Measurements from ENCODE around the gene DCLK2.

DCLK2 gene
- 1.7 to 17.4 (median 11.1) reads per million in 18 experiments for total RNA-seq

DNA sequence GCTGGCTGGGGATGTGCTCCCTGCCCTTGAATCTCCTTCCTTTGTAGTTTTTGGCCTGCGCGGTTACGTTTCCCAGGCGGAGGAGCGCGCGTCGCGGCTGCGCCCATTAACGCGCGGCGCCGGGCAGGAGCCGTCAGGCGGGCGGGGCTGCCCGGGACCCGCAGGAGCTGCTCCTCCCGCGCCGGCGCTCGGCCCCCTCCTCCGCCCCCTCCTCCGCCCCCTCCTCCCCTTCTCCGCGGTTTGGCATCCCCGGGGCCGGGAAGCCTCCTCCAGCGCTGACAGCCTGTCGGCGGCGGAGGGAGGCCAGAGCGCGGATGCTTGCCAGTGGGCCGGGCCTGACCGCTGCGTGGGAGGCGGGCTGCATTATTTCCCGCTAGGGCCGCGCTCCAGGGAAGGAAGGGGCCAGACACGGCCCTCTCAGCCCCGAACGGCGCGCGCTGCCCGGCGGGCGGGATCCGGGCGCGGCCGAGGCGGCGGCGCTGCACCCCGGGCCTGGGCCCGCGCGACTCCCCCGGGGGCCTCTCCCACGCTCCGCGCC, at the start of gene DCLK2:
Gene DCLK2 (plus strand): TSS at position 405 of the 538 bp plus-strand sequence. CDS start 583 bp downstream, outside the sequence.
- peak; percentile 71 to 82 for DNase-seq

DNA sequence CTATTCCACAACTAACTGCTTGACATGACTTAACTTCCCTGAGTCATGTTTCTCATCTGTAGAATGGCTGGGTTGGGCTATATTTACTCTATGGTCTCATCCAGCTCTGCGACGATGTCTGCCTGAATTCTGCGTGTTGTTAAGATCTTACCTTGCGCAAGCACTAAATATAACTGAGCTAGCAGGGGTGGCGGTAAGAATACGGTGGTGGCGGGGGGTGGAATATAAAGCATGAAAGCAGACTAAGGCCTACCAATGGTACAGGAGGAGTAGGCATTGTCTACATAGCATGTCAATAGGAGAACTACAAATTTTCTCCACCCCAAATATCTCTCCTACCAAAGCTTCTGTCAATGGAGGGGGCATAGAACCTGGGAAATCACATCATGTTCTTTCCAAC, 45.7 kb upstream of the DCLK2 start:
- DNase-seq, result no peak

DNA sequence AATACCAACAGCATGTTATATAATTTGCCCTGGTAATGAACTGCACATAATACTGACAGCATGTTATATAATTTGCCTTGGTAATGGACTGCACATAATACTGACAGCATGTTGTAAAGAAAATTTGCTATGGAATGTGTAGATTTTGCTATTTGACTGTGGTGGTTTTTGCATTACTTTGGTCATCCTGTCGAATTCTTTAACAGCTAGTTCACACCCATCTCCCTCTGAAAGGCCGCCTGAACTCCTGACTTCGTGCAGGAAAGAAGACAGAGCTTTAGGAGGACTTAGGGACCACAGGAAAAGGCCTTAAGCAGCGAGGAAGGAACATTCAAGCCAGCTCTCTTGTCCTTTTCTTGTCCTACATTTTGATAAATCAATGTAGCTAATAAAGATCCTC, 45.2 kb upstream of the DCLK2 start:
- no peak for DNase-seq

DNA sequence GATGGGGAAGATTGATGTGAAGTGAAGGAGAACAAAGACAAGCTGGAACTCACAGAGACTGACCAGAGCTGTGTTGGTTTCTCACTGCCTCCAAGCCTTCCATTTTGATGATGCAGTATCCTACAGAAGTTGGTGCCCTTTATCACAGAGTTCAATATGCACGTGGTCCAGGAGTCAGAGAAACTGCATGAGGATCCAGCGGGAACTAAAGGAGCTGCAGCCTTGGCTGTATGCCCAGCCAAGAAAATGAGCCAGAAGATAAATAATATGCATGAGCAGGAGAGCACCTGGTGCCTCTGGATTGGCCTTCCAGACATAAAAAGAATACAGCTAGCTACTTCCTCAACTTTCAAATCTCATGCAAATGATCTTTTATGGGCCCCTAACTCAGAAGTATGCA, 44.3 kb upstream of the DCLK2 start:
- no peak for DNase-seq

DNA sequence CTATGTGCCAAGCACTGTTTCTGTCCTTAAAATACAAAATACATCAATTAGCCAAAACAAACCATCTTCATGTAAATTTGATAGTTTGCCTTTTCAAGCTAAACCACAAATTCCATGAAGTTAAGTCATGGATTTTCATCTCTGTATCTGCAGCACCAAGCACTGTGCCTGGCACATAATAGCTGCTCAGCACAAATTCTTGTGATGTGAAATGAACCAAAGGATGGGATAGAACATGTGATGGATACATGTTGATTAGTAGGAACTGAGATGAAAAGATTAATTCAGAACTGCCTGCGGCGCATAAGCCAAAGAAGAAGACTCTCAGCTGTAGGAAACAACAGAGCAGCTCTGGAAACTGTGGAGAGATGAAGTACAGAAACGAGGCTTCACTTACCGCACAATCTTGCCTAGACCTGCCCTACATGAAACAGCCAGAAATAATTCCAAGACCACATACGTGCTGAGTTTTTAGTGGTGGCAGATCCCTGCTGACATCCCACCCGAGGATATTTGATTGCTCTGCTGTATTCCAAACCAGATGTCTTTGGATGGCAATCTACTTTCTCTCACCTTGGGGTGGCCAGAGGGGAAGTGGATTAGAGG, 40.9 kb upstream of the DCLK2 start:
- no peak for DNase-seq

DNA sequence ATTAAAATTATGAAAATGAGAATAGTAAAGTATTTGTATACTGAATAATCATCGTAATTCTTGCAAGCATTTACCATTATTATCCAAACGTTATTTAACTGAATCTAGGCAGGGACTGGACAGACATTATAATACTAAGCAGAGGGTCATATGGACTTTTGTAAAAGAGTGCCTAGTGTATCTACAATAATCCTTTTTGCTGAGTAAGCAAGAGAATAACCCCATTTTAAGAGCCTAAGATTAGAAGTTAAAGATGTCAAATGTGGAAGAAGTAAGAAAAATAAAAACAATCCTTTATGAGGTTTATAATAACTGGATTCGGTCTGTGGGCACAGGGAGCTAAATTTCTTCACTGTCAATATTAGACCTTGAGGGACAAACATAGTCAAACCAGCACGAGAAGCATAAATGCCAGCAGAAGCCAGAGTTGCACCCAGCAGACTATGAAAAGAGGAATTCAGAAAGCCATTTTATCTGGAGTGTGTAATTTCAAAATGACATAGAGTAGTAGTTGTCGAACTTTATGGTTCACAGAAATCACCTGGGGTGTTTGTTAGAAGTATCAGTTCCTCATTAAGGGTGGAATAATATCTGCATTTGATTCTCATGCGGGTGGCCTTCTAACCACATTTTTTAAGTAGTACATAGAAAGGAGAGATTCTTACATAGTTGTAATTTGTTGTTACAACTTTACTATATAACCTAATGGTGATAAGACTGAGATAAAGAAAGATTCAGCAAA, 39.7 kb upstream of the DCLK2 start:
- DNase-seq, result no peak

DNA sequence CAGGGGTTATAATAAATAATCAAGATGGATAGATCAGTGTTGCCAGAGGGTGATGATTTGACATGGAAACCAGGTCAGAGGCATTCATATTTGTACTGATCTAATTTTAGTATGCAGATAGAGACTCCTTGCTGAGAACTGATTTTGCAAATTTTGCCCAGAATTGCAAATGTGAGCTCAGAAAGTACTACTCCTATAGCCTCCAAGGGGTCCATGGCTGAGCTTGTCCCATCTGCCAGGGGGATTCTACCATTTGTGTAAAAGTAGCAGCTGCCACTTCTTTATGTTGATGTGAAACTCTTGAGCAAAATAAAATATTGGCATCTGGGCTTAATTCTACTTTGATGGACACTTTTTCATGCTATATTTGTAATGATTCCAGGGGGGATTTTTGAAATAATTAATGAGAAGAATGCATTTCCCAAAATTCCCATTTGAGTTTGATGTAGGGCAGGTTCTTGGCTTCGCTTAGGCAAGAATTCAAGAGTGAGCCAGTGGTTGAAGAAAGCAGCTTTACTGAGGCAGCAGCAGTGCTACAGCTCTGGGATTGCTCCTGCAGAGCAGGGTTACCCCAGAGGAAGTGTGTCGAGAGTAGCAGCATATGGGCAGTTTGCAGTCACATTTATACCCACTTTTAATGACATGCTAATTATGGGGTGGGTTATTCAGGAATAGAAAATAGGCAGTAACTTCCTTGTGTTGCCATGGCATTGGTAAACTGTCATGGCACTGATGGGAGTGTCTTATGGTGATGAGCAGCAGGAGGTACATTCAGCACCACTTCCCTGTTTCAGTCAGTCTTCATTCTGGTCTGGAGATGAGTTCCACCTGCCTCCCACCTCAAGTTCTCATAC, 38.7 kb upstream of the DCLK2 start:
- DNase-seq, result no peak

DNA sequence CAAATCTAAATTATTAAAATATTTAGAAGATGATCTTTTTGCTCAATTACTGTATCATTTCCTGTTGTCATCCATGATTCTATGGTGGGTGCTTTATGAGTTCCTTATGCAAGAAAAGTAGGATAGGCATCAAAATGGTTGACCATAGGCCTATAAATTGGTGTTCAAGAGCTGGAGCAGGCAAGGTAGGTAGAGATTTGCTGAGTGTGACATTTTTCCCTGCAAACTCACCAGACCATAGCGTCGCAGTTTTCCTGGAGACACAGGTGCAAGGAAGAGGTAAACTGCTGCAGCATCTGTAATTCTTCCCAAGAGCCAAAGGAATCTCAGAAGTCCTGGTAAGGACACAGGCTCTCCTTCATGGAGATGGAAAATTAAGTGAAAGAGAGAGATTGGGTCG, 33.7 kb upstream of the DCLK2 start:
- DNase-seq, result no peak

DNA sequence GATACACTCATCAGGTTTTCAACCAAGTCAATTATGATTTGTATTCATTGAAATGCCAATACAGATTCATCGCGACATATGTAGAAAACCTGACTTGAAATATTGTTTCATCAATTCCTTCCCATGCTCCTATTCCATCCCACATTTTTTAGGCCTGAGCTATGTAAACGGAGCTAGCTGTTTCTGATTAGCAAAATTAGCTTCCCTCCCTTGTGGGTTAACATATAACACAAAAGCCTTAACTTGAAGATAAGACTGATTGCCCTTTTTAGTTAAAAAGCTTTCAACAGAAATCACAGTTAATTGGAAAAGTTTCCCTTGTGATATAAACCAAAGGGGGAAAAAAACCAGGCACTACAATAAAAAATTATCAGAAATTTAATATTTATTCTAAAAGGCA, 32.8 kb upstream of the DCLK2 start:
- no peak for DNase-seq

DNA sequence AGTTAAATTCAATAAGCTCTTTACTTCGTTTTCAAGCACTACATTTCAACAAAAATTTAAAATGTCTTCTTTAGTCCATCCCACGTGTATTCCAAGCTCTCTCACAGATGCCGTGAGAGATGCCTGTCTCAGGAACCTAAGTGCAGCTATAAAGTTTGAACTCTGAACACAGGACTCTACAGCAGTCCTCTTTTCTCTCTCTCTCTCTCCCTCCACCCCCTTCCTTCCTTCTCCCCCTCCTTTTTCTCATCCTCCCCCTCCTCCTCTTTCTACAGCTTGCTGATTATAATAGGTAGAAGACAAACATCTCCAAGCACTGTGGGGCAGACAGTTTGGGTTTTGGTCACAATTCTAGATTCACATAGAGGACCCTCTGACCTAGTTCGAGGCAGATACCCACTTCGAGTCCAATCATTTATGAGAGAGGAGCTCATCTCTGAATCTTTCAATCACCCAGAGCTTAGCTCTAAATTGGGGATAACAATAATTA, 31.5 kb upstream of the DCLK2 start:
- DNase-seq, result no peak

DNA sequence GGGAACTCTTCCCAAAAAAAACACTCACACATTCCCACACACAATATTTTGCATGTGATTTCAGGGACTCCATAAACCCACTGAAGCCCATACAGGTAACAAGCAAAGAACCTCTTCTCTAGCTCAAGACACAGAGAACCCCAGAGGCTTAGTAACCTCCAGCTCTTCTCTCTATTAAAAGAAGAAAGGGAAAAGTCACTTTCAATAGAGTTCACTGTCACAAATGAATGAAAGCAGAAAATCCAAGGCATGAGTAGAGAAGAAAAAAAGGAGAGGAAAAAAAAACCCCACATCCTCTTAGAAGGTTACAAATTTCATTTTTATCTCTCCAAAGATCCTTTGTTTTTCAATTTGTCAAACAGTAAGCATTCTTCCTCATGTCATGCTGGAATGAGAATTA, 30.7 kb upstream of the DCLK2 start:
- DNase-seq, result no peak

DNA sequence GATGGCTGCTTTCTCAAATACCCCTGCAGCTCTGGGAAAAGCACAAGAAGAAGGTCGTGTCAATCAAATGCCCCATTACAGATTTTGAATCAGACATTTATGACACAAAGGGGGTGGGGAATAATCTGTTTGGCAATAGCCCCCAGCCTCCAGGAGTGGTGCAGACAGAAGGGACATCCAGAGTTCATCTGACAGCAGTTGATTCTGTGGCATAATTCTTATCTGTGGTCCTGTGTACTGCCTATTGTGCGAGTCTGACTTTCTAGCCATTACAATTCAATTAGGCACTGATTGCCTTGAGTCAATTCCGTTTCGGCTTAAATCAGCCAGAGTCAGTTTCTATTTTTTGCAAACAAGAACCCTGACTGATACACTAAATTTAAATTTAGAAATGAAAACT, 28.6 kb upstream of the DCLK2 start:
- DNase-seq, result no peak

DNA sequence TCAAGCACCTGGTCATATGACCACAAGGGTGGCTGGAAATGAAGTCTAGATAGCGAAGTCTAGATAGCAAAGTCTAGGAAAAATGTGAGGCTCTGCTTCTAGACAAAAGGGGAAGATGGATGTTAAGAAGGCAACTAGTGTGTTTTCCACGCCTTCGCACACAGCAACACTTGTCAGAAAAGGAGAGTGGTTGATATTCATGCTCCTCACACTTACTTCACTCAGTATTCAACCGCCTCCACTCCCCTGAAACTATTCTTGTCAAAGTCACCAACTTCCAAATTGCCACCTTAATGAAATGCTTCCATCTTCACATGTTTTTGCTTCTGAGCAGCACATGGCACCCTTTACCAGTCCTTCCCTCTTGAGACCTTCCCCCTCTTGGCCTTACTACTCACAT, 27.7 kb upstream of the DCLK2 start:
- DNase-seq, result no peak

DNA sequence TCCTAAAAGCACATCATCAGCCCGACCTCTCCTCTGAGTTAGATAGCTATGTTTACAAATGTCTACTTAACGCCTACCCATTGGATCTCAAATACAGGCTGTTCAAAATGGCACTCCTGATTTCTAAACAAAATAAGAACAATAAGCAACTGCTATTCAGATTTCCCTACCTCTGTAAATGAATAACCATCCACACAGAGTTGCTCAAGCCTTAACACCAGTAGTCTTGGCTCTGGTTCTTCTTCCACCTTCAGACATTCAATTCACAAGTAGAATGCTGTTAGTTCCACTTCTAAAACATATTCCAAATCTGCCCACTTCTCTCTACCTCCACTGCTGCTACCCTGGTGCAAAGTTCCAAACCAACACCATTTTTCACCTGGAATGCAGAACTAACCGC, 27.1 kb upstream of the DCLK2 start:
- DNase-seq, result no peak

DNA sequence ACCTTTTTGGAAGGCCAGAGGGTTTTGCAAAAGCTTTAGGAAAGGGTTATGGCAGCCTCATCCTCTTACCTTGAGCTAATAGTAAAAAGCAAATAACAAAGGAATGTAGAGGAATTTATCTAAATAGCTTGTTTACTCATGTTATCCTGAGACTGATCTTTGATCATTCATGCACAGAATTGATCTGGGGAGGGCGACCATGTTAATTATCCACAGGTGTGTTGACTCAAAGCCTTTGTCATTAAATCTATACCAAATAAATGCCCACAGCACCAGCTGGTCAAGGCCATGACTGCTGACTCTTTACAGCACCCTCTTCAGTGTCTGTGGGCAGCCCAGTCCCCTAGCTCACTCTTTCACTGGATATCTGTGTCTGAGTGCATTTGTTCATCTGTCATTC, 22.8 kb upstream of the DCLK2 start:
- no peak for DNase-seq

DNA sequence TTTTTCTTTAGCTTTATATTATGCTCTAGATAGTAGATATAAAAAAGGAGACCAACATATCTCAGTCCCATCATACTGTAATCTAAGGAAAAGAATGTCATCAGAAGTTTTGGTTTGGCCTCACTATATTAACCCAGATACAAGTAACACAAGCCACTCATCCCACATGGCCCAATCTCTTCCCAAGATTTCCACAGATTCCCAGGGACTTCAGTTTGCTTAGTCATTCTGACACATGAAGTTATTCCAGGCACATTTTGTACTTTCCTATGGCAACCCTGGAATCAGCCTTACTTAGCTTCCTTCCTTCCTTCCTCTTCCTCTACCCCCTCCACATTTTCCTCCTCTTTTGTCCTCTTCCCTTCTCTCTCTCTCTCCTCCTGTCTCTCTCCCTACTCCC, 21.7 kb upstream of the DCLK2 start:
- no peak for DNase-seq

DNA sequence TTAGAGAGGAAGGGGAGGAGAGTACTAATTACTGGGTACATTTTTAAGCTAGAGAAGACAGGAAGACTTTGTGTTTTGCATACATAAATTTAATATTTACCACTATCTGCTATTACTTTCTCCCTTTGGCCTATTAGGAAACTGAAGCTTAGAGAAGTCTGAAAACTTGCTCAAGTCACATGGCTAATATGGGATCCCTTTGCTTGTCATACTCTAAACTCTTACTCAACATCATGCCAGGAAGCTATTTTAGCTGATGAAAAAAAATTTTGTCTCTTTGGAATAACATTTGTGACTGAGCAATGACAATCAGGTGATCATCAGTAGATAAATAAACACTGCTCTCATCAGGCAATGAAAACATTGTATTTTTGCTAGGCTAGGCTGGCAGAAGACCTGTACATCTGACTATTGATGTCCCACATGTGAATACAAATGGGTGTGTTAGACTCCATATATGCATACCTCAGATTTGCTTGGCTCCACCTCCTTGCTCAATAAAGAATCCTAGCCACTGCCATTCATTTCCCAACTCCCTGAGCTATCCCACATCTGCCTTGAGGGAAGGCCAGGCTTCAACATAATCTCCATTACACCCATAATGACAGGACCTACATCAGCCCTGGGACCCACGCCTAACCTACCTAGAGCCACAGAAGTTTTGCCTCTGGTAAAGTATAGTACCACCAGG, 17.0 kb upstream of the DCLK2 start:
- DNase-seq, result peak; percentile 69 to 74

DNA sequence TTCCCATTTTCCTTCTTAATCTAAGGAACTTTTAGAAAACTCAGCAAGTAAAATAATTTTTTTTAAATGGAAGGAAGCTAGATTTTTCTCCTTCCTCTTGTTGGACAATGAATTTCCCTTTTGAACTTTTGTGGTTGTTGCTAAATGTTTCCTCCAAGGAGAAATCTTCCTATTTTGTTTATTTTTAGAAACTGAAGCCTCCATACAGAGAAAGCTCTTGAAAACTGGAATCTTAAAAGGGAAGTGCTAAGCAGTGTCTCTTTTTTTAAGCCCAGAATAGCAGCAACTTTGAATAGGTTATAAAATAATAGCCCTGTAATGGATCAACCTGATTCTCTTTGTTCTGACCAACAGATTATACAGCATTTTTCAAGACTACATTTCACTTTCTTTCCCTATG, 15.1 kb upstream of the DCLK2 start:
- DNase-seq, result peak; percentile 52 to 74

DNA sequence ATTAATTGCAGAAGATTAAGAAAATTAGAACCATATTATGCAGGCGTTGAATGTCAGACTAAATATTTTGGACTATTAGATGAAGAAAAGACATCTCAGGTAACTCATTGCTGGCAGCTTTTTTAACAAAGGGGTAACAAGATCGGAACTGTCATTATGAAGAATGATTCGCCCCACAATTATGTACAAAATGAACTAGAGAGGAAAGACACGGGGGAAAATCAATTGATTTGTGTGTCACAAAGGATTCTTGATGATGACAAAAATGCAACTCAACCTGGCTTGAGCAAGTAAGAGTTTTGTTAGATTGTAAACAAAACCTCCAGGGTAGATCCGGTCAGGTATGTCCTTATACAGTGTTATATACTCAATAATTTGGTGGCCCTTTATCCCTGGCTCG, 12.5 kb upstream of the DCLK2 start:
- DNase-seq, result no peak

DNA sequence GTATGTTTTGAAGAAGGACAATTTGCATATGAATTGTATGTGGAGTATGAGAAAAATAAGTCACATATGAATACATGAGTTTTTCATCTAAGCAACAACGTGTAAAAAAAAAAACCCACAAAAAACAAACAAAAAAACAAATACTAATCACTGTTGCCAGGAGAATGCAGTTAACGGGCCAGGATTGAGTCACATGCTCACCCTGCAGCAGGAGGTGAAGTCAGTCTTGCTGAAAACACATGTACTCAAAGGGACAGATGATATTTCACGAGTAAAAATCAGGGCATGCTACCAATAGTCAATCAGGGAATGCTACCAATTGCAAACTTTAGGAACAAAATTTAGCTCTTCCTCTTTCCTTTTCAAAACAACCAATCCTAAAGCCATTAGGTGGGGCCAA, 10.4 kb upstream of the DCLK2 start:
- no peak for DNase-seq

DNA sequence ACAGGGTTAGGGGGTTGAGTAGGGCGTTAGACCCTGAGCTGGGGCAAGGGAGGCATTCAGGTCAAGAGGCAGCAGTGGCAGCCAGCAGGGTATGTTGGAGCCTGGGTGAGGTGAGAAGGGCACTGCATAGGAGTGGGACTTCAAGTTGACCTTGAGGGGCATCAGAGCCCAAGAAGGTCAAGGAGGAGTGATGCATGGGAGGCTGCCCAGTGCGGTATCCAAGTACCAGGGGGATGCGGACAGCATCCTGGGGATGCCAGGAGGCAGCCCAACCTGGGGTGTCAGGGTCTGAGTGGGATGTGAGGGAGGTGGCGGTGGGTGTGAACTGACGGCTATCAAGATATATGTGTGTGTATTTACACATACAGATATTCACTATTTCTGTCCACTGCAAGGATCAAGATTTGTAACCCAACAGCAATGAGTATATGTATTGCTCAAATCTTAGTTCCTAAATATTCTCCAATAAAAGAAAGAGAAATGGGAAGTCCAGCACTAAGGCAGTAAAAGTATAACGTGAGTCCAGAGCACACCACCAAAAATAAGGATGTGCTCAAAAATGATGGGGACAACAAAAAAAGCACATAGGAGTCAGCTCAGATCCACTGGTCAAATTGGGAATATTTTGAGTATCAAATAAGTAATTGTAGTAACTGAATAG, 9.8 kb upstream of the DCLK2 start:
- DNase-seq, result peak; percentile 6 to 73

DNA sequence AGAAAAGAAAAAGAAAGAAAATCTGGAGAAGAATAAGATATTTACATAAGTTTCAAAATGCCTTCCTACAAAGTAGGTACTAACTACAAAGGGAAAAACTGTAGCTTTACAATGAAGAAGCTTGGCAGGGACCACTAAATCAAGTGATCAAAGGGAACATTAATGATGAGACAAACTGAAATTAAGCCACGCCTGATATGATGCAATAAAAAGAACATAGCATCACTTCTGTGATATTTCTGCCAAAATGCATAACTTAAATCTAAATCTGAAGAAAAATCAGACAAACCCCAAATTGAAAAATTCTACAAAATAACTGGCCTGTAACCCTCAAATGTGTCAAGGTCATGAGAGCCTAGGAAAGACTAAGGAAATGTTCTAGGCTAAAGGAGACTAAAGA, 8.9 kb upstream of the DCLK2 start:
- no peak for DNase-seq
